H9 (cell line): ENCODE results near the gene BEST2. TPM values are rescaled to one million over a fixed set of nuclear protein-coding genes. Genes with fewer than 3 reads are reported as not detected.

Experiments
- DNase-seq: peaks from one replicate; pipeline ENCODE4 v3.0.0-alpha.2; 2017
- H2AFZ ChIP-seq: one replicate; pipeline ENCODE4 v1.6.1; 2013; ENCODE audit warnings: mild to moderate bottlenecking, low read length, control low read depth, moderate library complexity
- H2AK5ac ChIP-seq: 2 replicates; pipeline ENCODE4 v1.6.1; 2013; ENCODE audit warnings: low read length, control low read depth, mixed read lengths; ENCODE audit not compliant: insufficient read length
- H2BK120ac ChIP-seq: one replicate; pipeline ENCODE4 v1.6.1; 2013; ENCODE audit warnings: low read depth, mild to moderate bottlenecking, low read length, control low read depth, inconsistent platforms; ENCODE audit not compliant: poor library complexity, severe bottlenecking
- H2BK12ac ChIP-seq: 2 replicates; pipeline ENCODE4 v1.6.1; 2013; ENCODE audit warnings: low read length, control low read depth, mixed read lengths, low read depth; ENCODE audit not compliant: insufficient read length
- H2BK15ac ChIP-seq: 2 replicates; pipeline ENCODE4 v1.6.1; 2013; ENCODE audit warnings: low read depth, low read length, control low read depth
- H2BK20ac ChIP-seq: one replicate; pipeline ENCODE4 v1.6.1; 2013; ENCODE audit warnings: low read depth, mild to moderate bottlenecking, low read length, control low read depth, inconsistent platforms; ENCODE audit not compliant: poor library complexity, severe bottlenecking
- H2BK5ac ChIP-seq: 2 replicates; pipeline ENCODE4 v1.6.1; 2013; ENCODE audit warnings: low read length, control low read depth, mixed read lengths; ENCODE audit not compliant: insufficient read length
- H3K14ac ChIP-seq: 2 replicates; pipeline ENCODE4 v1.6.1; 2013; ENCODE audit warnings: low read length, control low read depth; ENCODE audit not compliant: insufficient read depth
- H3K18ac ChIP-seq: 2 replicates; pipeline ENCODE4 v1.6.1; 2013; ENCODE audit warnings: low read depth, mild to moderate bottlenecking, mixed read lengths, low read length, control low read depth; ENCODE audit not compliant: insufficient read length
- H3K23ac ChIP-seq: 2 replicates; pipeline ENCODE4 v1.6.1; 2013; ENCODE audit warnings: low read length, control low read depth, mixed read lengths, low read depth; ENCODE audit not compliant: insufficient read length
- H3K23me2 ChIP-seq: 2 replicates; pipeline ENCODE4 v1.6.1; 2013; ENCODE audit warnings: low read depth, mild to moderate bottlenecking, mixed read lengths, low read length, control low read depth; ENCODE audit not compliant: insufficient read length, poor library complexity, severe bottlenecking
- H3K27ac ChIP-seq: 2 replicates; pipeline ENCODE4 v1.5.1; 2013; ENCODE audit warnings: low read length, control low read depth, mixed read lengths, low read depth; ENCODE audit not compliant: insufficient read length
- H3K27me3 ChIP-seq: 2 replicates; pipeline ENCODE4 v1.6.1; 2013; ENCODE audit warnings: low read length, control low read depth, inconsistent platforms; ENCODE audit not compliant: insufficient read depth
- H3K4ac ChIP-seq: 2 replicates; pipeline ENCODE4 v1.6.1; 2013; ENCODE audit warnings: low read depth, mild to moderate bottlenecking, control low read depth, inconsistent platforms, low read length, moderate library complexity
- H3K4me1 ChIP-seq: 2 replicates; pipeline ENCODE4 v1.6.1; 2013; ENCODE audit warnings: low read length, control low read depth, inconsistent platforms; ENCODE audit not compliant: insufficient read depth
- H3K4me2 ChIP-seq: 2 replicates; pipeline ENCODE4 v1.6.1; 2013; ENCODE audit warnings: low read length, control low read depth, mixed read lengths; ENCODE audit not compliant: insufficient read length, insufficient read depth
- H3K56ac ChIP-seq: 2 replicates; pipeline ENCODE4 v1.6.1; 2013; ENCODE audit warnings: low read depth, mild to moderate bottlenecking, mixed read lengths, low read length, control low read depth; ENCODE audit not compliant: insufficient read length
- H3K79me1 ChIP-seq: 2 replicates; pipeline ENCODE4 v1.6.1; 2013; ENCODE audit warnings: low read depth, mild to moderate bottlenecking, moderate library complexity, low read length, control low read depth, inconsistent platforms; ENCODE audit not compliant: insufficient read depth, poor library complexity, severe bottlenecking
- H3K79me2 ChIP-seq: 2 replicates; pipeline ENCODE4 v1.6.1; 2013; ENCODE audit warnings: low read length, control low read depth, inconsistent platforms; ENCODE audit not compliant: insufficient read depth
- H3K9ac ChIP-seq: 2 replicates; pipeline ENCODE4 v1.6.1; 2013; ENCODE audit warnings: low read length, control low read depth, mixed read lengths; ENCODE audit not compliant: insufficient read length; ENCODE audit errors: extremely low read depth
- H3K9me3 ChIP-seq: one replicate; pipeline ENCODE4 v1.6.1; 2013; ENCODE audit warnings: low read depth, low read length, inconsistent platforms; ENCODE audit not compliant: control insufficient read depth
- H3T11ph ChIP-seq: one replicate; pipeline ENCODE4 v1.6.1; 2013; ENCODE audit warnings: mild to moderate bottlenecking, low read length, control low read depth, inconsistent platforms
- H4K20me1 ChIP-seq: one replicate; pipeline ENCODE4 v1.6.1; 2013; ENCODE audit not compliant: control insufficient read depth, insufficient read length, insufficient read depth
- H4K5ac ChIP-seq: 2 replicates; pipeline ENCODE4 v1.6.1; 2013; ENCODE audit warnings: low read depth, mild to moderate bottlenecking, mixed read lengths, low read length, control low read depth; ENCODE audit not compliant: insufficient read length
- H4K8ac ChIP-seq: replicated peaks from 2 replicates; pipeline ENCODE4 v1.6.1; 2013; ENCODE audit warnings: low read length, control low read depth, mixed read lengths, low read depth; ENCODE audit not compliant: insufficient read length
- H4K91ac ChIP-seq: 2 replicates; pipeline ENCODE4 v1.6.1; 2013; ENCODE audit warnings: low read depth, mild to moderate bottlenecking, moderate library complexity, mixed read lengths, low read length, control low read depth; ENCODE audit not compliant: insufficient read length
- H3K27ac Mint-ChIP-seq, 3 experiments: 2 replicates in 2 of 3; 3 replicates in 1 of 3; pipeline ENCODE4 v1.8.0; 2020 to 2021; ENCODE audit warnings: mixed read lengths in 3 of 3, mild to moderate bottlenecking in 1 of 3, moderate library complexity in 1 of 3
- H3K27me3 Mint-ChIP-seq: 2 replicates; pipeline ENCODE4 v1.8.0; 2021; ENCODE audit warnings: low read depth, mild to moderate bottlenecking, moderate library complexity, mixed read lengths
- H3K36me3 Mint-ChIP-seq, 3 experiments: 2 replicates in 2 of 3; 3 replicates in 1 of 3; pipeline ENCODE4 v1.8.0; 2020 to 2021; ENCODE audit warnings: low read depth in 3 of 3, mixed read lengths in 3 of 3; ENCODE audit not compliant: insufficient read depth in 1 of 3
- H3K4me1 Mint-ChIP-seq, 2 experiments: 2 replicates each; pipeline ENCODE4 v1.8.0; 2020; ENCODE audit warnings: mixed read lengths in 2 of 2
- H3K4me3 Mint-ChIP-seq, 2 experiments: 2 replicates in 1 of 2; 3 replicates in 1 of 2; pipeline ENCODE4 v1.8.0; 2020 to 2021; ENCODE audit warnings: mild to moderate bottlenecking in 2 of 2, mixed read lengths in 2 of 2, moderate library complexity in 1 of 2
- H3K9me3 Mint-ChIP-seq, 2 experiments: 2 replicates in 1 of 2; 3 replicates in 1 of 2; pipeline ENCODE4 v1.8.0; 2020; ENCODE audit warnings: mild to moderate bottlenecking in 2 of 2, mixed read lengths in 2 of 2, moderate library complexity in 1 of 2
- WGBS: extraction: QIAGEN DNeasy Blood & Tissue Kit; methylation state at CpG from one replicate; pipeline ENCODE4 v1.1.7; 2013; ENCODE audit warnings: missing lambda C conversion rate, low lambda C conversion rate, mixed read lengths; ENCODE audit not compliant: insufficient read length; ENCODE audit errors: extremely low coverage; 5-methylcytosine and 5-hydroxymethylcytosine counted together
- total RNA-seq: library from RNA; stranded (reverse); gene quantifications from 2 replicates; pipeline ENCODE4 v1.2.1, GENCODE V29; 2021
- TF ChIP-seq, protein P1 (sequence below): fragments of 200-600 bp; sonication (generic); conservative IDR thresholded peaks from 3 replicates; pipeline ENCODE4 v1.8.0; 2021; ENCODE audit warnings: antibody characterized with exemption, mild to moderate bottlenecking

Gene BEST2
- total RNA-seq, 1 experiment from 2014 or later: 1.6 TPM

DNA sequence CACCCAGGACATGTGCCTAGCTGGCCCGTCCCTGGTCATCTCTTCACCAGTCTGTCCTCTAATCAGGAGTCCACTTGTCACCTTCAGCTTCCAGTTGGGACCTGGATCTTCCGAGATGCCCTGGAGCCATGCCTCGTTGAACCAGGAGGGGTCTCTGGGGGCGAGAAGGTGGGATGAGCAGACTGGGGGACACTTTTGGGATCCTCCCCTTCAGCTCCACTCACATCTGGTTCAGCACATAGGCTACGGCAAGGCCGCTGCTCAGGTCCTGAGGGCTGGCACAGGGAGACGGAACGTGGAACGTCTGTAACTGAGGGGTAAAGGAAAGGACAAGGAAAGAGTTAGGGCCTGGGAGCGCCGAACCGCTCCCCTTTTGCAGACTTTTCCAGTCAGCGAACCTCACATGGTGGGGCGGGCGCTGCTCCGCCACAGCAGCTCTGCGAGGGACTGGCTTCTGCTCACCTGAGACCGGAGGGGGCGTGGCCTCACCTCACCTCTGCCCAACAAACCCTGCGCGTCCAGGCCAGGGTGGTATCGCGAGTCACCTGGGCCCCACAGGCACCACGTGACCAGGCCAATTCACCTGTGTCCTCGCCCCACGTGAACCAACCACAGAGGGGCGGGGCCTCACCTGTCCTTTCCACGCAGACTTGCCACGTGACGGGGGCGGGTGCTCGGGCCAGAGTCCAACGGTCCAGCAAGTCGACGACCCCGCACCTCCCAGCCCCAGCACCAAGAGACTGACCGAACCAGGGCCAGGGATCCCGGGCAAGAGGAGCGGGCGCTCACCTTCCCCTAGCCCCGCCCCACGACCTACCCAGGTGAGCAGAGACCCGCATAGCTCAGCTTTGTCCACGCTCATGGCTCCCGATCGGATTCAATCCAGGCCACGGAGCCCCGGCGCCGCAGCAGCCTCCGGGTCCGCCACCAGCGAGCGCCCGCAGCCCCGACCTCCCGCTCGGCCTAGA, 23.3 kb downstream of the BEST2 start, which contains the start of gene HOOK2:
HOOK2 (minus strand) TSS at position 965 of the 968 bp plus-strand sequence; CDS start at position 862, 103 bp downstream.
- no peaks in the 10 kb centered on the region for H3K79me1 ChIP-seq
- H3K56ac ChIP-seq: no peak within 1 kb of the TSS
- Mint-ChIP-seq H3K4me3 (peak within 1 kb of the TSS; percentile 87 to 91), H3K4me1 (peaks cover 29 to 32% of the 10 kb centered on the region in 2 experiments), H3K27ac (peak within 1 kb of the TSS; percentile 89 to 99 (median 97)), H3K36me3 (peaks cover 13 to 23% (median 19%) of the 10 kb centered on the region in 3 experiments), H3K9me3 (no peaks in the 10 kb centered on the region), H3K27me3 (no peaks in the 10 kb centered on the region)
- H3K4ac ChIP-seq: no peak within 1 kb of the TSS
- peak; percentile 98 for DNase-seq
- H3K9me3 ChIP-seq: no peaks in the 10 kb centered on the region
- H4K20me1 ChIP-seq: no peaks in the 10 kb centered on the region
- peak within 1 kb of the TSS; percentile 85 for H3K14ac ChIP-seq
- no peak within 1 kb of the TSS for H4K91ac ChIP-seq
- no peak within 1 kb of the TSS for H2AK5ac ChIP-seq
- H3K27ac ChIP-seq: no peak within 1 kb of the TSS
- no peak within 1 kb of the TSS for H2BK5ac ChIP-seq
- H3K23me2 ChIP-seq: peaks cover 14% of the 10 kb centered on the region
- TF ChIP-seq, protein P1, sequence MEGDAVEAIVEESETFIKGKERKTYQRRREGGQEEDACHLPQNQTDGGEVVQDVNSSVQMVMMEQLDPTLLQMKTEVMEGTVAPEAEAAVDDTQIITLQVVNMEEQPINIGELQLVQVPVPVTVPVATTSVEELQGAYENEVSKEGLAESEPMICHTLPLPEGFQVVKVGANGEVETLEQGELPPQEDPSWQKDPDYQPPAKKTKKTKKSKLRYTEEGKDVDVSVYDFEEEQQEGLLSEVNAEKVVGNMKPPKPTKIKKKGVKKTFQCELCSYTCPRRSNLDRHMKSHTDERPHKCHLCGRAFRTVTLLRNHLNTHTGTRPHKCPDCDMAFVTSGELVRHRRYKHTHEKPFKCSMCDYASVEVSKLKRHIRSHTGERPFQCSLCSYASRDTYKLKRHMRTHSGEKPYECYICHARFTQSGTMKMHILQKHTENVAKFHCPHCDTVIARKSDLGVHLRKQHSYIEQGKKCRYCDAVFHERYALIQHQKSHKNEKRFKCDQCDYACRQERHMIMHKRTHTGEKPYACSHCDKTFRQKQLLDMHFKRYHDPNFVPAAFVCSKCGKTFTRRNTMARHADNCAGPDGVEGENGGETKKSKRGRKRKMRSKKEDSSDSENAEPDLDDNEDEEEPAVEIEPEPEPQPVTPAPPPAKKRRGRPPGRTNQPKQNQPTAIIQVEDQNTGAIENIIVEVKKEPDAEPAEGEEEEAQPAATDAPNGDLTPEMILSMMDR: no peak
- H3T11ph ChIP-seq: no peak within 1 kb of the TSS
- no peak within 1 kb of the TSS for H2BK120ac ChIP-seq
- no peak within 1 kb of the TSS for H2AFZ ChIP-seq
- no peak within 1 kb of the TSS for H4K5ac ChIP-seq
- H3K4me1 ChIP-seq: no peaks in the 10 kb centered on the region; the same call in 1 of the 2 replicates
- peak within 1 kb of the TSS; percentile 72 for H3K4me2 ChIP-seq
- H2BK15ac ChIP-seq: no peak within 1 kb of the TSS
- H3K79me2 ChIP-seq: no peaks in the 10 kb centered on the region
- WGBS: no CpG with 5 or more reads among the region's 58 CpGs
- peak within 1 kb of the TSS; percentile 65 for H3K9ac ChIP-seq
- no peak within 1 kb of the TSS for H3K23ac ChIP-seq
- H4K8ac ChIP-seq: no peak within 1 kb of the TSS
- H3K18ac ChIP-seq: peak within 1 kb of the TSS; percentile 92
- no peaks in the 10 kb centered on the region for H3K27me3 ChIP-seq
- no peak within 1 kb of the TSS for H2BK20ac ChIP-seq
- no peak within 1 kb of the TSS for H2BK12ac ChIP-seq
